ENCODE results near the gene ANXA6.
A peak's percentile ranks its signal among the peaks of the same experiment; 100 is the strongest.

The ANXA6 gene

DNA sequence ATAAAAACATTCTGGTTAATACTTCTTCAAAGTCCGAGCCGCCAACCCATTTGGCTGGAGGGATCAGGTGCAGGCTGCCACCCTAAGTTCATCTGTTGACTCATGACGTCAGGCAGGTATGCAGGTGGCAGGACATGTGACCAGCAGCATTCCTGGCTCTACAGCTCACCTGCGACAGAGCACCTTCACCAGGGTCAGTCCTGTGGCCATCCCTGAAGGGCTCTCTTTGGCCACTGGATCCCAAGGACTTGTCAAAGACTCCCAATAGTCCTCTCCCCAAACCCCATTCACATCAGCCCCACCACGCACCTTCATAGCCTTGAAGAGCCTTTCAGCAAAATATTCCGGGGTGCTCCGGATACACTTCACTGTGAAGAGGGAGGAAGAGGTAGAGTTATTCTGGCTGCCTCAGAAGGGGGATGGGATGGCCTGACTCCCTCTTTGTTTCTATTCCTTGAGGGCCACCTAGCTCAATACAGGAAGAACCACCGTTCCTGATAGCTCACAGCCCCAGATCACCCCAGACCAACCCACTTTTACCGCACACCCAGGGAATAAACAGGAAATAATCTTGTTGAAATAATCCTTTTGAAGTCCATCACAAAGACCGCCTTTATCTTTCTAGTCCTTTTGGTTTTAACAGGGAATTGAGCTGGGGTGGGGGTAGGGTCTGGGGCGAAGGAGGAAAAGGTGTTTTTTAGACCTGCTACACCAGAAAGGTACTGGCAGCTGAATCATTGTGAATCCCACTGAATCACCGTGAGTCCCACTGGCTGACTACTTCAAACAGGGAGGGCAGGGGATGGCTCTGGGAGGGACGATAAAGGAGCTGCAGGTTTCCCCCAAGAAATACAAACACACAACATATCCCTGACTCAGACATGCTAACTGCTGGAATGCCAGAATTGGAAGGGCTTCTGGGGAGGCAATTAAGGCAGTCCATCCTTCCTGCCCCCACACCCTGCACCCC is 26.4 kb downstream of the ANXA6 start:
- no peak for DNase-seq (ENCODE audit: extremely low read depth in 1 of 2, low read depth in 1 of 2)

DNA sequence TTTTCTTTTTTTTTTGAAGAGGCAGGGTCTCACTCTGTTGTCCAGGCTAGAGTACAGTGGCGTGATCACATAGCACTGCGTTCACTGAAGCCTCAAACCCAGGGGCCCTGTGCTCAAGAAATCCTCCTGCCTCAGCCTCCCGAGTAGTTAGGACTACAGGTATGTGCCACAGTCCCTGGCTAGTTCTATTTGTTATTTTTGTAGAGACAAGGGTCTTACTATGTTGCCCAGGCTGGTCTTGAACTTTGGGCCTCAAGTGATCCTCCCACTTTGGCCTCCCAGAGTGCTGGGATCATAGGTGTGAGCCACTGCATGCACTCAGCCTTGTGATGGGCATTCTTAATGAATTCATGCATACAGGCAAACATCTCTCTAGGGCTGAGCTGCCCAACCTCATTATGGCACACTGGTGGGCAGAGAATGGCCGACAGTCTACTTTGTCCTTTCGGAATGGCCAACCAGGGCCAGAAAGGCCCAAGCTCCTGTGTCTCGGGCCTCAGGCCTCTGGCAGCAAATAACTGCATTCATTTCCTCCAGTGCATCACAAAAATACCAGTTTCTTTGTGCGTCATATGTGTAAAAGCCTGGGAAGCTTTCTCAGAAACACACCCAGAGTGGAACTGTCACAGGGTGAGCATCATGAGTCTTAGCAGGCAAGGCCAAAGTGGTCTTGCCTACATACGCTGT is 27.2 kb downstream of the ANXA6 start:
- DNase-seq (ENCODE audit: extremely low read depth in 1 of 2, low read depth in 1 of 2) = no peak

DNA sequence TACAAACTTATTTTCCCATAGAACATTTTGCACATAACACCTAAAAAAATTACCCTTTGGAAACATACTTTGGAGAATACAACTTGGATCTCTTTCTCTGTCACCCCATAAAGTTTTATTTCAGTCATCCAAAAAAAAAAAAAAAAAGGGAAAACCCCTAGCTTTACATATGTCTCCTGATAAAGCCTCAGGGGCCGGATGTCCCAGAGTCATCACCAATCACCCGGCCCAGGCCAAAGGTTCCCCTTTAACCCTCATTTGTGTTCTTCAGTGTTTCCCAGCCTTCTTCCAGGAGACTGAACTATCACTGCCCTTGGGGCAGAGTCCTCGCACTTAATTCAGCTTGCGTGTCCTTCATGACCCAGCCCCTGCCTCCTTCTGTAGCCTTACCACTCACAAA is 28.8 kb downstream of the ANXA6 start:
- DNase-seq (ENCODE audit: extremely low read depth in 1 of 2, low read depth in 1 of 2) = no peak

DNA sequence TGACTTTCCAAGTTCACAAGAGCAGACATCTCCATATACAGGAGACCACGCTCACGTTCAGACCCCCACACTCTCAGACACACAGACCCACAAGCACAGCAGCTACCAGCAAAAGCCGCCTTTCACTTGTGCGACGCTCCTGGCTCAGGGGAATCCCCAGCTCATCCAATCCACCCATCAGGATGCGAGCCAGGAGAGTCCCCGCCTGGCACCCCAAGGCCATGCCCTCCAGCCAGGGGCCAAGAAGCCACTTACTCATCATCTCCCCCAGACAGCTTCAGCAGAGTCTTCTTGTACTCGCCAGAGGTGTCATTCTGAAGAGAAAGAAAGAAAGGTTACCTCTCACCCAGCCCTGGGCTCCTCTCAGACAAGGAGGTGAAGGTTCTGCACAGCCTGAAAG is 29.7 kb downstream of the ANXA6 start:
- no peak for DNase-seq (ENCODE audit: extremely low read depth in 1 of 2, low read depth in 1 of 2)

DNA sequence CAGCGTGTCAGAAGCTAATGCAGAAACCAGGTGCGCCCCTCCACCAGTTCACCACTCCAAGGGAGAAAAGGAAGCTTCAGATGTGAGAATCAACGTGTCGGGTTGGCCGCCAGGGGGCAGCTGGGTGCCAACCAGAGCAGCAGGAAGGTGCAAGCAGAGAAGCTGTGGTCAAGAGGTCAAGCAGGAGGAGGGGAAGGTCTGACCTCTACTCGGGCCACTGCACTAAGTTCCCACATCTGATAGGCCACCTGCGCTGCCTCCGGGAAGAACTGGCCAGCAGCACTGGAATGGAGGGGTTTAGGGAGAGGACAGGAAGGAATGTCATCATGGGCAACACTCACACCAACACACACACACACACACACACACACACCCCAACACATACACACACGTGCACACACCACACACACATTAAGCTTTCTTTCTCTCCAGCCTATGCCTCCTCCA is 31.4 kb downstream of the ANXA6 start:
- DNase-seq (ENCODE audit: extremely low read depth in 1 of 2, low read depth in 1 of 2) = peak in 1 of 2 donors; percentile 58

DNA sequence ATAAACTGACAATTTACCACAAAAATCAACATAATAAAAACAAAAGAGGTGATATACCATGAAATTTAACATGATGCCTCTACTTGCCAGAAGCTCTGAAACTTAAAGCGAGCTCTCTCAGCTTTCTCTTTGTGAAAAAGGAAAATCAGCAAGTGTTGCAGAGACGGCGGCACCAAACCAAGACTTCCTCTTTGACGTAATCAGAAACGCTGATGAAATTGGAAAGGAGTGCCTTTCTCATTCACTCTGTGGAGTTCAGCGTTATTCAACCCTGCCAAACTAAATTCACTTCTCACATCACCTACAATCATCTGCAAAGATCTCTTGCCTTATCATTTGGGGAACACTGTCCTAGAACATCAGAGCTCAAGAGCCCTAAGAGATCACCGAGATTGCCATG is 32.2 kb downstream of the ANXA6 start:
- no peak for DNase-seq (ENCODE audit: extremely low read depth in 1 of 2, low read depth in 1 of 2)

DNA sequence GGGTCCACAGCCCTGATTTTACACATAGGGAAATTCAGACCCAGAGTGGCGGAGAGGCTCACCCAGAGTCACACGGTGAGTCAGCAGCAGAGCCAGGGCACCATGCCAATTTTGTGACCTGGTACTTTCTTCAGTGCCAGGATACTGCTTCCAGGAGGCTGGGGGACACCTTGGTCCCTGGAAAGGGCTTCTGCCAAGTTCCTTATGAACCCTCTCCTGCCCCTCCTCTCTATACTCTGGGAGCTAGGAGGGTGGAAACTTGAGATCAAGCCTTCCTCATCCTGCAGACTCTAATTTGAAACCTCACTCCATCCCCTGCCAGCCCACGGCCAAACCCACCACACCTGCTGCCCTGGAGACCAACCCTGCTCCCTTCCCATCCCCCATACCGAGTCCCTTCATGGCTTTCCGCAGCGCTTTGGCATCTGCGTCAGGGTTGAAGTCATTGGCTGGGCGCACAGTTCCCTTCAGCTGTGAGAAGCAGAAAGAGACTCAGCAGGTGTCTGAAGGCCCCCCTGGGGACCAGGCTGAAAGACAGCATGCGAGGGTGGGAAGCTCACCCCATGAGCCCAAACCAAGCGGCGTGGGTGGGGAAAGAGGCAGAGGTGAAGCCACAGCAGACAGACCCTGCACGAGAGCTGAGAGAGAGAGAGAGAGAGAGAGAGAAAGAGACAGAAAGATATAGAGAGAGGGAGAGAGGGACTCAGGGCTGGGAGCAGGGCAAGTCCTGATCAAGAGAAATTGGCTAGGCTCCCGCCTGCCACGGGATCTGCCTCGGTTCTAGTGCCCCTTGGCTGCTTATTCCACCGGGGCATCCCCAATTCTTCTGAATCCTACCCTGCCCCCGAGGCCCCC is 33.5 kb downstream of the ANXA6 start:
- DNase-seq (ENCODE audit: extremely low read depth in 1 of 2, low read depth in 1 of 2) = no peak

DNA sequence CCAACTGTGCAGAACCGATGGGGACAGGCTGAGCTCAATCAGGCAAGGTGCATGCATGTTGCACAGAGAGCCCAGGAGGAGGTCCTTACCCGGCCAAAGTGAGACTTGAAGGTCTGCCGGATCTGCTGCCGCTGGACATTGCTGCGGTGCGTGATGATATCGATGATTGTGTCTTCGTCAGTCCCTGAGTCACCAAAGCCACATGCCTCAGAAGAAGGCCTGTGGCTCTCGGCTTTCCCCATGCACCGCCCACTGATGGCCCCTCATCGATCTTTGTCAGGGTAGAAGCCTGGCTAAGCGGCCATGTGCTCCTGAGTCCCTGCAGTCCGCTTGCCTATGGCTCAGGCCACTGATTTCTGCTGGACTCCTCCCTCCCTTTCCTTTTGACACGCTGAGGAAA is 34.8 kb downstream of the ANXA6 start:
- DNase-seq (ENCODE audit: extremely low read depth in 1 of 2, low read depth in 1 of 2) = no peak

DNA sequence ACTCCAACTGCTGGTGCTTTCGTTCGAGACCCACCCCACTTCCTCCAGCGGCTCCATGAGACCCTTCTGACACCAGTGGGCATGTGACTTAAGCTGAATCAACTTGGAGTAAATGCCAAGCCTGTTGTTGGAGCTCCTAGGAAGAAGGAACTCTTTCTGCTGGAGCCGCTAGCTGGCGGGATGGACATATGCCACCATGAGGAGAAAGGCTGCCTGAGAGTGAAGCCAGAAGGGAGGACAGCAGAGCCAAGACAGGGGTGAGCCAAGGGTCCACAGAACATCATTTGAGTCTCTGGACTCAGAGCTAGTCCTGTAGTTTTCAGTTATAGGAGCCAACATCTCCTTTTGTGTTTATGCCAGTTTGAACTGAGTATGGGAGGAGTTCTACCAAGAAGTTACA is 35.9 kb downstream of the ANXA6 start:
- no peak for DNase-seq (ENCODE audit: extremely low read depth in 1 of 2, low read depth in 1 of 2)

DNA sequence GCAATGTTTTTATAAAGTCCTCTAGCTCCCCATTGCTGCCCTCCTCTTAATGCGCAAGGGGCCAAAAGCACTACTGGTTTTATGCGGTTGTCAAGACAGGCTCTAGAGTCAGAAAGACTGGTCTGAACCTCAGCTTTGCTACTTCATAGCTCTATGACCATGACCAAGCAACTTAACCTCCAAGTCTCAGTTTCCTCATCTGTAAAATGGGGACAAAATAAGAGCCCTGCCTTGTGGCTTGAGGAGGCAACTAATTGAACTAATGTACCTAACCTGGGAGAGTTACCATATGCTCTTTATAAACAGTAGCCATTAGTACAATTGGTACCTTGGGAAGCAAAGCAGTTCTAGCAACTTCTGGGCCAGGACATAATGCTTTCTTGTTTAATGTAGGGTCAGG is 36.5 kb downstream of the ANXA6 start:
- no peak for DNase-seq (ENCODE audit: extremely low read depth in 1 of 2, low read depth in 1 of 2)

DNA sequence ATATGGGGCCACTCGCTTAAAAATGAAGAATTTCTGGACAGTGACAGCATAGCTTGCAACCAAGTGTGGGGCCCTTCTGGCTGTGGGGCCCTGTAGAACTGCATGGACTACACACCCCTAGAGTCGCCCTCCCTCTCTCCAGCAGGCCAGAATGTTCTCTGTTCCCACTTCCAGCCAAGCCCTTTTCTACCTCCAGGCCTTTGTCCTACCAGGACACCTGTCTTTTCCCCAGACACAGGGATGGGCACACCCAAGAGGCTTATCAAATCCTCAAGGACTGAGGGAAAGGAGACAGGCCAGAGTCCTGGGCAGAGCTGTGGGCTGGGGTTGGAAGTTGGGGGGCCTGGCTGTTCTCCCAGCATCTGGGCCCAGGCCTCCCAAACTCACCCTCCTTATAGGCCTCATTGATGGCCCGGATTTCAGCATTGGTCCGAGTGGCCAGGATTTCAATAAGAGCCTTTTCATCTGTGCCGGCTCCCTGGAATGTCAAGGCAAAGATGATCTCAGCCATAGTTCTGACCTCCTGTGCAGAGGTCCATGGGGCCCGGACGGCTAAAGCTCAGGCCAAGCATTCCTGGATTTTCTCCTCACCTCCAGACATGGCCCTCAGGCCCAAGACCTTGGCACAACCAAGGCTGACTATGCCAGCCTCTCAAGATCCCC is 38.5 kb downstream of the ANXA6 start:
- DNase-seq (ENCODE audit: extremely low read depth in 1 of 2, low read depth in 1 of 2) = no peak

DNA sequence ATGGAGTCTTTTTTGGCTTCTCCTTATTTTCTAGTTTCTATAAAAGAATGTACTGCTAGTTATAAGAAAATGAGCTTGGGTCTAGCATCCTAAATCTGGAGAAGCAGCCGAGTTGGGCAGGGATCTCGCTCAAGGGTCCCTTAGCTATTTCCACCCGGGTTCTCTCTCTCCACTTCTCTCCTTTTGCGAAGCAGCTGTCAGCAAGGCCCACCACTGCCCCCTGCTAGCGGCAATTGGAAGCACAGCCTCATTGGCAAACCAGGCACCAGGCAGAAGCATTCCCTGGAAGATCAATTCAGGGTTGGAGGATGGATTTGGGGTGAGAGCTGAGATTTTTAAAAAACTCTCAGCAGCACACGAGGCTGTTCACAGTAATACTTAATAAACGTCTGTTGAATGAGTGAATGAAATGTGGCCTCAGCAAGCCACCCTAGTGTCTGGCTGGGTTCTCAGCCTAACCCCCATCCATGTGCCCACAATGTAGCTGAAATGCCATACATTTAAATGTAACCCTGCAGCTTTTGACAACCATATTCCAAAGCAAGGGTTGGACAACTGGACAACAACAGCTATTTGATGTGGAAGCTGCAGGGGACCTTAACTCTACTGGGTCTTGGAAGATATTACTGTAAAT is 42.2 kb downstream of the ANXA6 start:
- peak; percentile 35 to 59 for DNase-seq (ENCODE audit: extremely low read depth in 1 of 2, low read depth in 1 of 2)

DNA sequence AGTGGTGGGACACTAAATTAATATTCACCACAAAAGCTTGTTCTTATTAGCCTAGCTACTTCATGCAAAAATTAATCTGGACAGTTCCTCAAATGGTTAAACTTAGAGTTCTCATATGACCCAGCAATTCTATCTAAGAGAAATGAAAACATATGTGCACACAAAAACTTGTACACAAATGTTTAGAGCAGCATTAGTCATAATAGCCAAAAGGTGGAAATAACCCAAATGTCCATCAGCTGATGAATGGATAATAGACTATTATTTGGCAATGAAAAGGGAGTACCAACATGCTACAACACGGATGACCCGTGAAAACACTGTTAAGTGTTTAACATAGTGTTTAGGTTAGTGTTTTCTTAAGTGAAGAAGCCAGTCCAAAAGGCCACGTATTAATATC is 43.9 kb downstream of the ANXA6 start:
- no peak for DNase-seq (ENCODE audit: extremely low read depth in 1 of 2, low read depth in 1 of 2)

DNA sequence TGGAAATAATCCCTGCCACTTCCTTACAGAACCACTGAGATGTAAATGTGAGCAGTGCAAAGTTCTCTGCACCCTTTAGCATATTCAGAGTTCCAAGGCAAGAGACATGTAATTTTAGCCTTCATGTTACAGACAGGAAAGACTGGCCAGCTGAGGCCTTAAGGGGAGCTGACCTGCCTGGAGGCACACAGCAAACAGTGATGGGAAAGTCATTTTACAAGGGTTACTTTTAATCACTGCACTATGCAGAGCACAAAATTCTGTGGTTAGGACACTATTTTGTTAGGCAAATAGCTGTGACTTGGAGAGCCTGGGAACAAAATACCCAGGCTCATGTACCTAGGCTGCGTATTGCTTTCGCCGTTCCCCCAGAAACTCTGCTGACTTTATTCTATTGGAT is 46.6 kb downstream of the ANXA6 start:
- no peak for DNase-seq (ENCODE audit: extremely low read depth in 1 of 2, low read depth in 1 of 2)

DNA sequence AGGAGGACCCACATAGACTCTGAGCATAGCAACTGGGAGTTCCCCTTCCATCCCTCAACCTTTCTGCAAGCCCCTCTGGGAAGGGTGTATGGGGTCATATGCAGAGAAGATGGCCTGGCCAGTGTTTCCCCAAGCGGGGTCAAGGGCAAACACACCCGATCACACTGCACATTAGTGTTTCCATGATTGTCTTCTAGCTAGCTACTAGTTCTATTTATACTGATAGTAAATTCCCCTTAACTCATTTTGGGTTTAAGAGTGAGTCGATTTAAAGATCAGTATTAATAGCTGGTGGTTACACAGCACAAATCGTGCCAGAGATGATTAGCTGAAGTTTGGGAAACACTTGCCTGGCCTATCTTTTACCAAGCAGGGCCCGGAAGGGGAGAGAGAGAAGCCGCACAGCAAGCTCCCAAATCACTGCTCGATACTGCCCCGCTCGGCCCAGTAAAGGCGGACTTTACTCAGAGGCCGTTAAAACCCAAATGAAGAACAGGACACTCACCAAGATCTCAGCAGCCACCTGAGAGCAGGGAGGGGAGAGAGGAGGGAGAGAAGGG is 47.4 kb downstream of the ANXA6 start:
- DNase-seq (ENCODE audit: extremely low read depth in 1 of 2, low read depth in 1 of 2) = no peak

DNA sequence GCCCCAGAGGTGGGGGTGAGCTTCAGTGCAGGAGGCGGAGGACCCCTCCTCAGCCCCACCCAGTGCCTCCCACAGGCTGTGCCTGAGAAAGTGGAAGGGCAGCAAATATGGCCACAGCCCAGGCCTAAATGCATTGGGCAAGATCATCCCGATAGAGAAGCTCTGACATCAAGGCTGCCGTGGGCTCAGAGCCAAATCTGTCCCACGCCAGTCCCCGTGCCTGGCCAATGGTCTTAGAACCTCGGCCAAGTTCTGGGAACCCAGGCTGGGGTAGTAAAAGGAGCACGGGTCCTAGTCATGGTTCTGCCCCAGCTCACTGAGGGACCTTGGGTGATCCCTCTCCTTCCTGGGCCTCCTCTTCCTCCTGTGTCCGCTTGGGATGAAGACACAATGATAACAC is 49.0 kb downstream of the ANXA6 start:
- no peak for DNase-seq (ENCODE audit: extremely low read depth in 1 of 2, low read depth in 1 of 2)

DNA sequence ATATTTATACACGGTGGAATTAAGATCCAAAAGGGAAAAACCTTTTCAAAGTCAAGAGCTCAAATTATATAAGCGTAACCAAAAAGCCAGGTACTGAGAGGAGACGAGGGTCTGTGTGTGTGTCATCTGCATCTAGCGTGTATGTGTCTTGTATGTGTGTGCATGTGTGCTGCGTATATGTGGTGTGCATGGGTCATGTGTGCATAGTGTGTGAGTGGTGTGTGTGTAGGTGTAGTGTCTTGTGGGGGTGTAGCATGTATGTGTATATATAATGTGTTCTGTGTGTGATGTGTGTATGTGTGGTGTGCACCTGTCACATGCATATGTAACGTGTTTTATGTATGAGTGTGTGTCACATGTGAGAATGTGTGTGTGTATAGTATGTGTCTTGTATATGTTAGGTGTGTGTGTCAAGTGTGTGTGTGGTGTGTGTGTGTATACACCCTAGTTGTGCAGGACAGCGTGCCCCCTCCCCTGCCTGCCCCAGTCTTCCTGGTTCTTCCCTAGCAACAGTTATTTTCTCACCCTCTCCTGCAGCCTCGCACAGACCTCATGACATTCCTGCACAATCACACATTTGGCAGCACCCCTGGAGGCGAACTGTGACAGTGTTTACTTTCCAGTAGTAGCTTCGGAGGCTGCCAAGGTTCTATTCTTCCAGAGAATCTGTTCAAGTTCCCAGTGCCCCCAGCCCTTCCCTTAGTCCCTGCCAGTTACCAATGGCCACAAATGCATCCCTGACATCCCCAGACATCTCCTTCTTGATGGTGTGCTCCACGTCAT is 49.6 kb downstream of the ANXA6 start:
- DNase-seq (ENCODE audit: extremely low read depth in 1 of 2, low read depth in 1 of 2) = no peak

DNA sequence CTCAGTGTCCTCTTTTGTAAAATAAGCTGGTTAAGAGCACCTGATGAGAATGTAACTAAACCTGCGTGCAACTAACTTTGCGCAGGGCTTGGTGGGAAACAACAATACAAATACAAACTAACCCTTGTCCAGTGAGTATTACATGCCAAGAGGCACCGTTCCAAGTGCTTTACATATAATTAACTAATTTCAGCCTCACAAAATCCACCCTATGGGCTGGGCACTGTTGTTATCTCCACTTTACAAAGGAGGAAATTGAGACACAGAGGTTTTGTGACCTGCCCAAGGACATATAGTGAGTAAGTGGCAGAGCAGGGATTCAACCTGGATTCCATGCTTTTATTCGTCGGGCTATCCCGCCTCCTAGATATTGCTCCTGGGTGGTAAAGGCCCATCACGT is 50.5 kb downstream of the ANXA6 start:
- DNase-seq (ENCODE audit: extremely low read depth in 1 of 2, low read depth in 1 of 2) = no peak

DNA sequence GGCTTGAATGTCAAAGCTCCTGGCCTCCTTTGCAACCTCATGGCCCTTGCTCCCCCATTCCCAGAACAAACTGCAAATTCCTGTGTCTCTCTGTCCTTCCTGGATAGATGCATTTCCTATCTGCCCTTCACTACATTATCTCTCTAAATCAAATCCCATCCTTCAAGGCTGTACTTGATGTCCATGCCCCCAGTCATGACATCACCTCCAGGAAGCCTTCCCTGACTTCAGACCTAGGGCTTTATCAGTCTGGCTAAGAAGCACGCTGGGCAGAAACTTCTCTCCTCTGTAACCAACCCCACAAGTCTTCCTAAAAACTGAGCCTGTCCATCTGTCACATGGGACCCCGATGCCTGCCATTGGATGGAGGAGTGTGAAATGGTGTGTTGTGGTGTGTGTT is 51.1 kb downstream of the ANXA6 start:
- no peak for DNase-seq (ENCODE audit: extremely low read depth in 1 of 2, low read depth in 1 of 2)

All from activated CD8-positive, alpha-beta memory T cell treated with anti-CD3 and anti-CD28 coated beads for 1 hour (primary cell).